ENCODE data around the gene PODXL2.

PODXL2 gene

GRCh38 chr3:127663151-127663550 is 34.2 kb downstream of the PODXL2 start:
- TF ChIP-seq CTCF (IDR thresholded peaks at IDR 0.05) = no peak
- no peak overlapping the region for H3K4me2 ChIP-seq (ENCODE audit: low read length)
- no peak overlapping the region for H3K4me3 ChIP-seq (ENCODE audit: low read depth, low read length)
- H3K79me2 ChIP-seq = no peaks in the 10 kb centered on the region
- H2AFZ ChIP-seq = no peak overlapping the region
- H3K9ac ChIP-seq = no peak overlapping the region
- no peak overlapping the region for H3K27ac ChIP-seq
- H3K27me3 ChIP-seq (ENCODE audit: control insufficient read depth, insufficient read depth, low read length) = no peaks in the 10 kb centered on the region
- H3K36me3 ChIP-seq (ENCODE audit: control insufficient read depth, insufficient read depth, low read length) = no peaks in the 10 kb centered on the region
- H3K9me3 ChIP-seq (ENCODE audit: control insufficient read depth, low read length) = no peaks in the 10 kb centered on the region
- H3K4me1 ChIP-seq = no peaks in the 10 kb centered on the region

- Histone ChIP-seq H3K27ac (no peak overlapping the region), H3K36me3 (ENCODE audit: control insufficient read depth, insufficient read depth, low read length) (no peaks in the 10 kb centered on the region), H3K9ac (no peak overlapping the region), H3K9me3 (ENCODE audit: control insufficient read depth, low read length) (no peaks in the 10 kb centered on the region), H3K79me2 (no peaks in the 10 kb centered on the region), H2AFZ (no peak overlapping the region), H3K4me3 (ENCODE audit: low read depth, low read length) (no peak overlapping the region), H3K4me1 (no peaks in the 10 kb centered on the region), H3K4me2 (ENCODE audit: low read length) (no peak overlapping the region), H3K27me3 (ENCODE audit: control insufficient read depth, insufficient read depth, low read length) (no peaks in the 10 kb centered on the region)
- TF ChIP-seq CTCF (IDR thresholded peaks at IDR 0.05) = no peak
Measured at GRCh38 chr3:127665165-127665564, 36.2 kb downstream of the PODXL2 start.

GRCh38 chr3:127665586-127665985 is 36.6 kb downstream of the PODXL2 start:
- Histone ChIP-seq H2AFZ (no peak overlapping the region), H3K9ac (no peak overlapping the region), H3K9me3 (ENCODE audit: control insufficient read depth, low read length) (no peaks in the 10 kb centered on the region), H3K79me2 (no peaks in the 10 kb centered on the region), H3K4me3 (ENCODE audit: low read depth, low read length) (no peak overlapping the region), H3K4me1 (no peaks in the 10 kb centered on the region), H3K27ac (no peak overlapping the region), H3K27me3 (ENCODE audit: control insufficient read depth, insufficient read depth, low read length) (no peaks in the 10 kb centered on the region), H3K4me2 (ENCODE audit: low read length) (no peak overlapping the region), H3K36me3 (ENCODE audit: control insufficient read depth, insufficient read depth, low read length) (no peaks in the 10 kb centered on the region)
- TF ChIP-seq CTCF (IDR thresholded peaks at IDR 0.05) = no peak

GRCh38 chr3:127666676-127667075 is 37.7 kb downstream of the PODXL2 start:
- H3K9me3 ChIP-seq (ENCODE audit: control insufficient read depth, low read length) = no peaks in the 10 kb centered on the region
- no peaks in the 10 kb centered on the region for H3K79me2 ChIP-seq
- no peak overlapping the region for H3K9ac ChIP-seq
- peaks cover under 1% of the 10 kb centered on the region for H3K4me1 ChIP-seq
- no peak for TF ChIP-seq CTCF (IDR thresholded peaks at IDR 0.05)
- no peak overlapping the region for H3K4me2 ChIP-seq (ENCODE audit: low read length)
- no peak overlapping the region for H3K4me3 ChIP-seq (ENCODE audit: low read depth, low read length)
- H3K27ac ChIP-seq = no peak overlapping the region
- H2AFZ ChIP-seq = no peak overlapping the region
- H3K27me3 ChIP-seq (ENCODE audit: control insufficient read depth, insufficient read depth, low read length) = no peaks in the 10 kb centered on the region
- H3K36me3 ChIP-seq (ENCODE audit: control insufficient read depth, insufficient read depth, low read length) = no peaks in the 10 kb centered on the region

- no peak overlapping the region for H2AFZ ChIP-seq
- H3K36me3 ChIP-seq (ENCODE audit: control insufficient read depth, insufficient read depth, low read length) = no peaks in the 10 kb centered on the region
- TF ChIP-seq CTCF (IDR thresholded peaks at IDR 0.05) = no peak
- H3K27me3 ChIP-seq (ENCODE audit: control insufficient read depth, insufficient read depth, low read length) = no peaks in the 10 kb centered on the region
- H3K9ac ChIP-seq = no peak overlapping the region
- peaks cover 3% of the 10 kb centered on the region for H3K4me1 ChIP-seq
- H3K4me3 ChIP-seq (ENCODE audit: low read depth, low read length) = no peak overlapping the region
- no peaks in the 10 kb centered on the region for H3K9me3 ChIP-seq (ENCODE audit: control insufficient read depth, low read length)
- H3K4me2 ChIP-seq (ENCODE audit: low read length) = no peak overlapping the region
- H3K27ac ChIP-seq = no peak overlapping the region
- no peaks in the 10 kb centered on the region for H3K79me2 ChIP-seq
Measured at GRCh38 chr3:127667119-127667681, 38.2 kb downstream of the PODXL2 start.
